ENCODE results near the gene YWHAE. TPM values are rescaled to one million over a fixed set of nuclear protein-coding genes. Genes with fewer than 3 reads are reported as not detected.

The YWHAE gene
- total and polyA plus RNA-seq, 10 of the 15 experiments (the other 5 are each of a cell fraction or from before 2014, with no cell fraction given): 189 to 651 (median 469) TPM

DNA sequence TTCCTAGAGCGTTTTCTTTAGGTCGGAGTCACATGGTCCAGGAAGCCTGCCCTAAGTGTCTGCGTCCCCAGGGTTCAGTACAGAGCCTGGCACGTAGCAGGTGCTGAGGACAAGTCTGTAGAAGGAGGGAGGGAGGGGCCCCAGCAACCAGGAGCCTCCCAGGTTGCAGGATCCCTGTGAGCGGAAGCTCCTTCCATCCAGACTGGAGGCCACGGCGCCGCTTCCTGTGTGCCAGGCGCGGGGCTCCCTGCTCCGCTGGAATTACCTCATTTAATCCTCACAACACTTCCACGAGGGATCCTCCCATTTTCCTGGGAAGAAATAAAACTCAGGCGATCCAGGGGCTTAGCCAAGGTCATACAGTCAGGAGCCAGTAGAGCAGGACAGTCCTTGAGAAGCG lies 98.5 kb downstream of the YWHAE start:
- H3K4me2 ChIP-seq (ENCODE audit: control insufficient read depth, insufficient read depth): no peak overlapping the region
- no peak for TF ChIP-seq SMAD5 (IDR thresholded peaks at IDR 0.05; ENCODE audit: low read depth)
- TF ChIP-seq ZZZ3 (IDR thresholded peaks at IDR 0.05; ENCODE audit: control insufficient read depth, insufficient read length, low read depth): no peak
- TF ChIP-seq KAT2A (conservative IDR thresholded peaks at IDR 0.05; ENCODE audit: control insufficient read depth, low read depth, low read length): no peak
- no peak for TF ChIP-seq ZBED1 (IDR thresholded peaks at IDR 0.05; ENCODE audit: borderline replicate concordance)
- ATAC-seq: no peak
- H3K27ac ChIP-seq (ENCODE audit: control insufficient read depth, insufficient read depth): no peak overlapping the region
- intact Hi-C loops (cut with micrococcal nuclease; ENCODE audit: unreplicated experiment) (no loop called here), in situ Hi-C loops (cut with MboI) (no loop called here)
- no peak overlapping the region for H2AFZ ChIP-seq (ENCODE audit: control insufficient read depth, low read depth, low read length)
- ChIA-PET POLR2A (no interaction called here), SMC1A (ENCODE audit: uncharacterized antibody, unreplicated experiment) (no interaction called here), RAD21 (ENCODE audit: unreplicated experiment) (no interaction called here), CTCF (no interaction called here)
- no peaks in the 10 kb centered on the region for H3K79me2 ChIP-seq (ENCODE audit: control insufficient read depth, insufficient read depth, low read length)
- H3K9me3 ChIP-seq (replicated peaks; ENCODE audit: control insufficient read depth, insufficient read depth, low read length): no peaks in the 10 kb centered on the region
- no peaks in the 10 kb centered on the region for H3K36me3 ChIP-seq (ENCODE audit: control insufficient read depth in 2 of 2, insufficient read depth in 2 of 2, low read length in 1 of 2)
- no peak for DNase-seq (ENCODE audit: low read depth, low spot score)
- 52% methylated on average over 14 of the region's 14 CpGs for WGBS (ENCODE audit: insufficient coverage, insufficient replicate concordance, low lambda C conversion rate, missing lambda C conversion rate)
- no TSS peak for BruUV-seq (replicated peaks)
- no peak overlapping the region for H3K4me3 ChIP-seq
- H3K4me1 ChIP-seq (ENCODE audit: control insufficient read depth, insufficient read depth, low read length): no peaks in the 10 kb centered on the region
- no peak overlapping the region for H3K9ac ChIP-seq (ENCODE audit: control insufficient read depth, insufficient read depth, low read length)
- no peaks in the 10 kb centered on the region for H3K27me3 ChIP-seq (replicated peaks in 1 of 2; ENCODE audit: control insufficient read depth in 2 of 2, insufficient read depth in 2 of 2, low read length in 1 of 2)
- no peaks in the 10 kb centered on the region for H4K20me1 ChIP-seq (ENCODE audit: control insufficient read depth, insufficient read depth)
- no peak for FAIRE-seq

DNA sequence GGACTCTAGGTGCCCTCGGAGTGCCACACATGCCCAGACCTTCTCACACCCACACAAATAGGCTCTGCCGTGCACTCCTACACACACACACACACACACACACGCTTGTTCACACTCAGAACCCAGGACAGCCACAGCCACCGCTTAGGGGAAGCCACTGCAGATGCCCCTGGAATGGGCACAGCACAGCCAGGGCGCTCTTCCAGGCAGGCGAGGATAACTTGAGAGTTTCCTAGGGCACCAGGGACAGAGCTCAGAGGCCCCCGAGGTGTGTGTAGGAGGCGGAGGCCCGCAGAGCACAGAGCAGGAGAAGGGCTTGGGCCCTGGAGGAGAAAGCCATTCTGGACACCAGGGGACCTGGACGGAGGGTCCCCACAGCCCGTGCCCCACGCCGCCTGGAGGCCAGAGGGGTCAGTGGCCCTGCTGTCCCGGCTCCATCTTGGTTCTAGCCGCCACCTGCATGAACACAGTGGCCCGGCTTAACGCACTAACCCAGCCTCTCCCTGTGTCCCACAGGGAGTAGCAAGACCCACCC lies 99.6 kb downstream of the YWHAE start:
- no peak overlapping the region for H2AFZ ChIP-seq (ENCODE audit: control insufficient read depth, low read depth, low read length)
- in situ Hi-C loops (cut with MboI): no loop called here
- H3K9ac ChIP-seq (ENCODE audit: control insufficient read depth, insufficient read depth, low read length): no peak overlapping the region
- H3K4me3 ChIP-seq: no peak overlapping the region
- H3K79me2 ChIP-seq (ENCODE audit: control insufficient read depth, insufficient read depth, low read length): no peaks in the 10 kb centered on the region
- H4K20me1 ChIP-seq (ENCODE audit: control insufficient read depth, insufficient read depth): no peaks in the 10 kb centered on the region
- 38% methylated on average over 17 of the region's 17 CpGs for WGBS (ENCODE audit: insufficient coverage, insufficient replicate concordance, low lambda C conversion rate, missing lambda C conversion rate)
- no peaks in the 10 kb centered on the region for H3K36me3 ChIP-seq (ENCODE audit: control insufficient read depth in 2 of 2, insufficient read depth in 2 of 2, low read length in 1 of 2)
- BruUV-seq (replicated peaks): no TSS peak
- no peak for DNase-seq (ENCODE audit: low read depth, low spot score)
- SMC1A ChIA-PET (ENCODE audit: uncharacterized antibody, unreplicated experiment): no interaction called here
- POLR2A ChIA-PET: no interaction called here
- no peak for FAIRE-seq
- H3K4me2 ChIP-seq (ENCODE audit: control insufficient read depth, insufficient read depth): no peak overlapping the region
- H3K27me3 ChIP-seq (replicated peaks in 1 of 2; ENCODE audit: control insufficient read depth in 2 of 2, insufficient read depth in 2 of 2, low read length in 1 of 2): no peaks in the 10 kb centered on the region
- RAD21 ChIA-PET (ENCODE audit: unreplicated experiment): no interaction called here
- H3K4me1 ChIP-seq (ENCODE audit: control insufficient read depth, insufficient read depth, low read length): no peaks in the 10 kb centered on the region
- CTCF ChIA-PET: no interaction called here
- intact Hi-C loops (cut with micrococcal nuclease; ENCODE audit: unreplicated experiment): no loop called here
- H3K27ac ChIP-seq (ENCODE audit: control insufficient read depth, insufficient read depth): no peak overlapping the region
- no peak for ATAC-seq
- H3K9me3 ChIP-seq (replicated peaks; ENCODE audit: control insufficient read depth, insufficient read depth, low read length): no peaks in the 10 kb centered on the region
- no peak for TF ChIP-seq ZNF384 (IDR thresholded peaks at IDR 0.05; ENCODE audit: borderline replicate concordance, low read depth, low read length)
- TF ChIP-seq, protein P1, sequence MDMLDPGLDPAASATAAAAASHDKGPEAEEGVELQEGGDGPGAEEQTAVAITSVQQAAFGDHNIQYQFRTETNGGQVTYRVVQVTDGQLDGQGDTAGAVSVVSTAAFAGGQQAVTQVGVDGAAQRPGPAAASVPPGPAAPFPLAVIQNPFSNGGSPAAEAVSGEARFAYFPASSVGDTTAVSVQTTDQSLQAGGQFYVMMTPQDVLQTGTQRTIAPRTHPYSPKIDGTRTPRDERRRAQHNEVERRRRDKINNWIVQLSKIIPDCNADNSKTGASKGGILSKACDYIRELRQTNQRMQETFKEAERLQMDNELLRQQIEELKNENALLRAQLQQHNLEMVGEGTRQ (IDR thresholded peaks at IDR 0.05; ENCODE audit: borderline replicate concordance, low read depth, low read length): no peak
- TF ChIP-seq HDGF (IDR thresholded peaks at IDR 0.05): no peak
- TF ChIP-seq, protein P2, sequence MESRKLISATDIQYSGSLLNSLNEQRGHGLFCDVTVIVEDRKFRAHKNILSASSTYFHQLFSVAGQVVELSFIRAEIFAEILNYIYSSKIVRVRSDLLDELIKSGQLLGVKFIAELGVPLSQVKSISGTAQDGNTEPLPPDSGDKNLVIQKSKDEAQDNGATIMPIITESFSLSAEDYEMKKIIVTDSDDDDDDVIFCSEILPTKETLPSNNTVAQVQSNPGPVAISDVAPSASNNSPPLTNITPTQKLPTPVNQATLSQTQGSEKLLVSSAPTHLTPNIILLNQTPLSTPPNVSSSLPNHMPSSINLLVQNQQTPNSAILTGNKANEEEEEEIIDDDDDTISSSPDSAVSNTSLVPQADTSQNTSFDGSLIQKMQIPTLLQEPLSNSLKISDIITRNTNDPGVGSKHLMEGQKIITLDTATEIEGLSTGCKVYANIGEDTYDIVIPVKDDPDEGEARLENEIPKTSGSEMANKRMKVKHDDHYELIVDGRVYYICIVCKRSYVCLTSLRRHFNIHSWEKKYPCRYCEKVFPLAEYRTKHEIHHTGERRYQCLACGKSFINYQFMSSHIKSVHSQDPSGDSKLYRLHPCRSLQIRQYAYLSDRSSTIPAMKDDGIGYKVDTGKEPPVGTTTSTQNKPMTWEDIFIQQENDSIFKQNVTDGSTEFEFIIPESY (IDR thresholded peaks at IDR 0.05): no peak
- no peak for TF ChIP-seq SREBF1 (IDR thresholded peaks at IDR 0.05; ENCODE audit: low read length)
- no peak for TF ChIP-seq EGR1 (IDR thresholded peaks at IDR 0.05; ENCODE audit: borderline replicate concordance in 1 of 2, low read depth in 2 of 2, low read length in 2 of 2)
- no peak for TF ChIP-seq NBN (IDR thresholded peaks at IDR 0.05)
- TF ChIP-seq IRF4 (IDR thresholded peaks at IDR 0.05; ENCODE audit: low read depth, low read length): no peak
- no peak for TF ChIP-seq RFX5 (IDR thresholded peaks at IDR 0.05; ENCODE audit: low read depth, low read length)
- no peak for TF ChIP-seq SPI1 (IDR thresholded peaks at IDR 0.05; ENCODE audit: borderline replicate concordance, insufficient read depth, low read depth, low read length)
- TF ChIP-seq, protein P3, sequence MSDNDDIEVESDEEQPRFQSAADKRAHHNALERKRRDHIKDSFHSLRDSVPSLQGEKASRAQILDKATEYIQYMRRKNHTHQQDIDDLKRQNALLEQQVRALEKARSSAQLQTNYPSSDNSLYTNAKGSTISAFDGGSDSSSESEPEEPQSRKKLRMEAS (IDR thresholded peaks at IDR 0.05; ENCODE audit: low read depth, low read length): no peak
- no peak for TF ChIP-seq MYC (IDR thresholded peaks at IDR 0.05; ENCODE audit: insufficient read depth, insufficient read length, insufficient replicate concordance, low read length, severe bottlenecking)

Data from GM12878 (cell line).